HEK293 (cell line): Measurements from ENCODE around the gene YIPF3.

Source experiments
- BCL11A ChIP-seq: fragments of 450-650 bp; formaldehyde crosslinking; IDR thresholded peaks from 2 replicates; pipeline ENCODE4 v1.5.1; 2016; ENCODE audit warnings: low read depth, missing biosample characterization, missing genetic modification characterization
- BCL11B ChIP-seq: fragments of 450-650 bp; formaldehyde crosslinking; IDR thresholded peaks from 2 replicates; pipeline ENCODE4 v1.5.1; 2016; ENCODE audit warnings: low read depth, missing biosample characterization, missing genetic modification characterization
- ELK4 ChIP-seq: IDR thresholded peaks from 2 replicates; pipeline ENCODE4 v1.6.1; 2011; ENCODE audit warnings: mild to moderate bottlenecking, low read depth, low read length, borderline replicate concordance
- FEZF1 ChIP-seq: fragments of 450-650 bp; formaldehyde crosslinking; IDR thresholded peaks from 2 replicates; pipeline ENCODE4 v1.5.1; 2016; ENCODE audit warnings: missing biosample characterization, missing genetic modification characterization
- GLI2 ChIP-seq: fragments of 450-650 bp; formaldehyde crosslinking; IDR thresholded peaks from 2 replicates; pipeline ENCODE4; 2017; ENCODE audit warnings: missing biosample characterization, missing genetic modification characterization, low read depth, borderline replicate concordance
- OSR2 ChIP-seq: fragments of 450-650 bp; formaldehyde crosslinking; IDR thresholded peaks from 2 replicates; pipeline ENCODE4 v1.5.1; 2016; ENCODE audit warnings: missing biosample characterization, missing genetic modification characterization
- OVOL3 ChIP-seq: fragments of 450-650 bp; formaldehyde crosslinking; IDR thresholded peaks from 2 replicates; pipeline ENCODE4 v1.5.1; 2016; ENCODE audit warnings: missing biosample characterization, missing genetic modification characterization
- PATZ1 ChIP-seq: fragments of 450-650 bp; formaldehyde crosslinking; IDR thresholded peaks from 2 replicates; pipeline ENCODE4 v1.5.1; 2016; ENCODE audit warnings: missing biosample characterization, missing genetic modification characterization
- PRDM1 ChIP-seq: fragments of 450-650 bp; formaldehyde crosslinking; IDR thresholded peaks from 2 replicates; pipeline ENCODE4; 2016; ENCODE audit warnings: missing biosample characterization, missing genetic modification characterization
- RBAK ChIP-seq: fragments of 450-650 bp; formaldehyde crosslinking; IDR thresholded peaks from 2 replicates; pipeline ENCODE4 v1.5.1; 2016; ENCODE audit warnings: missing biosample characterization, missing genetic modification characterization
- TCF7L2 ChIP-seq: IDR thresholded peaks from 2 replicates; pipeline ENCODE4 v1.6.1; 2011; ENCODE audit warnings: low read depth, mild to moderate bottlenecking, inconsistent platforms, low read length, moderate library complexity, borderline replicate concordance
- WT1 ChIP-seq: fragments of 450-650 bp; formaldehyde crosslinking; IDR thresholded peaks from 2 replicates; pipeline ENCODE4 v1.5.1; 2016; ENCODE audit warnings: missing biosample characterization, missing genetic modification characterization
- YY1 ChIP-seq: fragments of 450-650 bp; formaldehyde crosslinking; IDR thresholded peaks from 2 replicates; pipeline ENCODE4 v1.5.1; 2018; ENCODE audit warnings: missing biosample characterization, missing genetic modification characterization
- ZBTB11 ChIP-seq: fragments of 450-650 bp; formaldehyde crosslinking; conservative IDR thresholded peaks from 2 replicates; pipeline ENCODE4 v1.5.1; 2016; ENCODE audit warnings: low read depth, missing biosample characterization, missing genetic modification characterization
- ZBTB48 ChIP-seq: fragments of 450-650 bp; formaldehyde crosslinking; IDR thresholded peaks from 2 replicates; pipeline ENCODE4 v1.5.1; 2016; ENCODE audit warnings: missing biosample characterization, missing genetic modification characterization
- ZBTB49 ChIP-seq: fragments of 450-650 bp; formaldehyde crosslinking; IDR thresholded peaks from 2 replicates; pipeline ENCODE4 v1.5.1; 2016; ENCODE audit warnings: missing biosample characterization, missing genetic modification characterization, low read depth
- ZBTB6 ChIP-seq: fragments of 450-650 bp; formaldehyde crosslinking; IDR thresholded peaks from 2 replicates; pipeline ENCODE4 v1.5.1; 2017; ENCODE audit warnings: missing biosample characterization, missing genetic modification characterization
- ZFP37 ChIP-seq: fragments of 450-650 bp; formaldehyde crosslinking; IDR thresholded peaks from 2 replicates; pipeline ENCODE4 v1.5.1; 2016; ENCODE audit warnings: missing biosample characterization, missing genetic modification characterization
- ZFP69B ChIP-seq: fragments of 450-650 bp; formaldehyde crosslinking; IDR thresholded peaks from 2 replicates; pipeline ENCODE4 v1.5.1; 2016; ENCODE audit warnings: missing biosample characterization, missing genetic modification characterization
- ZNF114 ChIP-seq: fragments of 450-650 bp; formaldehyde crosslinking; IDR thresholded peaks from 2 replicates; pipeline ENCODE4 v1.5.0; 2017; ENCODE audit warnings: missing biosample characterization, missing genetic modification characterization
- ZNF211 ChIP-seq: fragments of 450-650 bp; formaldehyde crosslinking; IDR thresholded peaks from 2 replicates; pipeline ENCODE4 v1.5.1; 2016; ENCODE audit warnings: low read depth, missing biosample characterization, missing genetic modification characterization
- ZNF266 ChIP-seq: fragments of 450-650 bp; formaldehyde crosslinking; IDR thresholded peaks from 2 replicates; pipeline ENCODE4 v1.5.1; 2016; ENCODE audit warnings: missing biosample characterization, missing genetic modification characterization, low read depth
- ZNF324 ChIP-seq: fragments of 450-650 bp; formaldehyde crosslinking; IDR thresholded peaks from 2 replicates; pipeline ENCODE4 v1.5.1; 2016; ENCODE audit warnings: missing biosample characterization, missing genetic modification characterization
- ZNF354C ChIP-seq: fragments of 450-650 bp; formaldehyde crosslinking; IDR thresholded peaks from 2 replicates; pipeline ENCODE4 v1.5.1; 2016; ENCODE audit warnings: missing biosample characterization, missing genetic modification characterization, low read depth, borderline replicate concordance
- ZNF449 ChIP-seq: fragments of 450-650 bp; formaldehyde crosslinking; IDR thresholded peaks from 2 replicates; pipeline ENCODE4 v1.5.1; 2017; ENCODE audit warnings: missing biosample characterization, mild to moderate bottlenecking, missing genetic modification characterization, moderate library complexity
- ZNF621 ChIP-seq: fragments of 450-650 bp; formaldehyde crosslinking; IDR thresholded peaks from 2 replicates; pipeline ENCODE4 v1.5.1; 2017; ENCODE audit warnings: missing biosample characterization, missing genetic modification characterization
- ZNF677 ChIP-seq: fragments of 450-650 bp; IDR thresholded peaks from 2 replicates; pipeline ENCODE4 v1.5.0; 2018; ENCODE audit warnings: missing biosample characterization, mild to moderate bottlenecking, missing genetic modification characterization, moderate library complexity
- ZSCAN30 ChIP-seq: fragments of 450-650 bp; IDR thresholded peaks from 2 replicates; pipeline ENCODE4 v1.5.1; 2018; ENCODE audit warnings: missing biosample characterization, mild to moderate bottlenecking, missing genetic modification characterization, moderate library complexity

The YIPF3 gene

GRCh38 chr6:43506667-43507471 lies 9.9 kb downstream of the YIPF3 start (continued):
- TF ChIP-seq ZSCAN30 (tag by site-specific recombination): peak; percentile 62; the same call in 1 of the 2 replicates
- no peak for TF ChIP-seq ZNF677 (tag by site-specific recombination)
- no peak for TF ChIP-seq ZNF449
- no peak for TF ChIP-seq ZBTB49
- no peak for TF ChIP-seq BCL11B (tag by site-specific recombination)
- TF ChIP-seq ZFP37 (tag by site-specific recombination): no peak
- no peak for TF ChIP-seq GLI2
- TF ChIP-seq WT1 (tag by site-specific recombination): no peak
- no peak for TF ChIP-seq PATZ1 (tag by site-specific recombination)
- TF ChIP-seq ZNF114 (tag by site-specific recombination): no peak
- no peak for TF ChIP-seq ZBTB11 (tag by site-specific recombination)
- TF ChIP-seq ZBTB48 (tag by site-specific recombination): 0 out of 2 replicates have a peak, but pooled peaks have one; percentile 45
- TF ChIP-seq OVOL3 (tag by site-specific recombination): no peak
- TF ChIP-seq ZNF621: no peak
- no peak for TF ChIP-seq ZNF266 (tag by site-specific recombination)
- TF ChIP-seq ZNF354C (tag by site-specific recombination): no peak
- no peak for TF ChIP-seq ZBTB6 (tag by site-specific recombination)
- no peak for TF ChIP-seq TCF7L2
- no peak for TF ChIP-seq YY1 (tag by site-specific recombination)
- TF ChIP-seq ZNF211 (tag by site-specific recombination): no peak
- TF ChIP-seq RBAK (tag by site-specific recombination): no peak
- 0 out of 2 replicates have a peak, but pooled peaks have one; percentile 12 for TF ChIP-seq ZFP69B
- TF ChIP-seq ZNF324: peak; percentile 73; the same call in 1 of the 2 replicates
- TF ChIP-seq BCL11A (tag by site-specific recombination): no peak
- no peak for TF ChIP-seq ELK4
- peak; percentile 21; the same call in 1 of the 2 replicates for TF ChIP-seq FEZF1 (tag by site-specific recombination)
- TF ChIP-seq OSR2 (tag by site-specific recombination): no peak
- TF ChIP-seq PRDM1 (tag by site-specific recombination): no peak
